ENCODE measurements around the gene PTPA. TPM values are rescaled to one million over a fixed set of nuclear protein-coding genes. Genes with fewer than 3 reads are reported as not detected.

Gene PTPA
- total and polyA plus RNA-seq, 2 experiments from 2014 or later = 60.9 to 72.3 TPM

DNA sequence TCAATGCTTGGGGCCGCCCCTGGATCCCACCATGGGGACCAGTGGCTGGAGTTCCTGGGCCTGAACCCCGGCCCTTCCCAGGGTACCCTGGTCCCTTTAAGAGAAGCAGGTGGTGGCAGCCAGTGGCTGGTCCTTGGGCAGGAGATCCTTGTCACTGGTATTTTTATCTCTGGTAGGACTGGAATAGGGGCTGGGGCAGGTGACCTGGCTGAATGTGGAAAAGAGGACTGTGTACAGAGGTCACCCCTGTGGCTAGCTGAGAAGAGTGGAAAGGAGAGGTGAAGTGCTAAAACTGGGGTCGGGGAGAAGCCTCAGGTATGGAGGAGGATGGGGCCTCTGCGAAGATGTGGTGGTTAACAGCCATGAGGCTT is 7.6 kb upstream of the PTPA start:
- Histone ChIP-seq H3K4me3 (no peak overlapping the region), H3K79me2 (no peaks in the 10 kb centered on the region), H3K36me3 (replicated peaks; ENCODE audit: insufficient read depth, low read depth) (no peaks in the 10 kb centered on the region), H3K4me1 (ENCODE audit: insufficient read depth) (peaks cover 10% of the 10 kb centered on the region), H3K27me3 (no peaks in the 10 kb centered on the region), H3K9me2 (replicated peaks; ENCODE audit: insufficient read depth) (no peaks in the 10 kb centered on the region), H3K27ac (no peak overlapping the region), H4K20me1 (ENCODE audit: insufficient read depth, poor library complexity, severe bottlenecking) (no peaks in the 10 kb centered on the region), H2AFZ (no peak overlapping the region), H3K4me2 (no peak overlapping the region), H3K9me3 (ENCODE audit: low read depth) (no peaks in the 10 kb centered on the region)
- 95% methylated on average over 4 of the region's 4 CpGs for WGBS (ENCODE audit: low lambda C conversion rate, missing lambda C conversion rate)
- TF ChIP-seq EZH2phosphoT487 (IDR thresholded peaks at IDR 0.05; ENCODE audit: low read depth, severe bottlenecking, unreplicated experiment) (no peak), EZH2 (IDR thresholded peaks at IDR 0.05; ENCODE audit: borderline replicate concordance) (no peak)
- TF ChIP-seq, protein P1, sequence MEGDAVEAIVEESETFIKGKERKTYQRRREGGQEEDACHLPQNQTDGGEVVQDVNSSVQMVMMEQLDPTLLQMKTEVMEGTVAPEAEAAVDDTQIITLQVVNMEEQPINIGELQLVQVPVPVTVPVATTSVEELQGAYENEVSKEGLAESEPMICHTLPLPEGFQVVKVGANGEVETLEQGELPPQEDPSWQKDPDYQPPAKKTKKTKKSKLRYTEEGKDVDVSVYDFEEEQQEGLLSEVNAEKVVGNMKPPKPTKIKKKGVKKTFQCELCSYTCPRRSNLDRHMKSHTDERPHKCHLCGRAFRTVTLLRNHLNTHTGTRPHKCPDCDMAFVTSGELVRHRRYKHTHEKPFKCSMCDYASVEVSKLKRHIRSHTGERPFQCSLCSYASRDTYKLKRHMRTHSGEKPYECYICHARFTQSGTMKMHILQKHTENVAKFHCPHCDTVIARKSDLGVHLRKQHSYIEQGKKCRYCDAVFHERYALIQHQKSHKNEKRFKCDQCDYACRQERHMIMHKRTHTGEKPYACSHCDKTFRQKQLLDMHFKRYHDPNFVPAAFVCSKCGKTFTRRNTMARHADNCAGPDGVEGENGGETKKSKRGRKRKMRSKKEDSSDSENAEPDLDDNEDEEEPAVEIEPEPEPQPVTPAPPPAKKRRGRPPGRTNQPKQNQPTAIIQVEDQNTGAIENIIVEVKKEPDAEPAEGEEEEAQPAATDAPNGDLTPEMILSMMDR (IDR thresholded peaks at IDR 0.05; ENCODE audit: poor library complexity) = no peak
- no peak for DNase-seq (ENCODE audit: low spot score)

DNA sequence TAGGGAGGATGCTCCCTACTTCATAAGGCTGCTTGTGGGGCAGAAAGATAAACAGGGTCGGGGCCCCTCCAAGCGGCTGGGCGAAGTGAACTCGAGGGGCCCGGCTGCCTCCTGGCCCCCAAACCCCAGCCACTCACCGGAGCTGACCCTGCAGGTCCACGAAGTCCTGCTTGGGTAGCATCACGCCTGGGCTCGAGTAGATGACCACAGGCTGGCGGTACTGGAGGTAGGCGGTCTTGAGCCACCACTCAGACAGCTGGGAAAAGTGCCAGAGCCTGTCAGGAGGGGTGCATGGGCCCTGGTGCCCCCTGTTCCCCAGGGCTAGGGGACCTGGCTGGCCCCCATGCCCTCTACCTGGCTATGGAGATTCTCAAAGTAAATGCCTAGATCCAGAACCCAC is 7.2 kb upstream of the PTPA start:
- Histone ChIP-seq H3K4me2 (no peak overlapping the region), H3K27me3 (no peaks in the 10 kb centered on the region), H4K20me1 (ENCODE audit: insufficient read depth, poor library complexity, severe bottlenecking) (no peaks in the 10 kb centered on the region), H3K36me3 (replicated peaks; ENCODE audit: insufficient read depth, low read depth) (no peaks in the 10 kb centered on the region), H3K9me2 (replicated peaks; ENCODE audit: insufficient read depth) (no peaks in the 10 kb centered on the region), H3K79me2 (peaks cover 2% of the 10 kb centered on the region), H3K9me3 (ENCODE audit: low read depth) (no peaks in the 10 kb centered on the region), H2AFZ (no peak overlapping the region), H3K27ac (no peak overlapping the region), H3K4me1 (ENCODE audit: insufficient read depth) (peaks cover 10% of the 10 kb centered on the region), H3K4me3 (no peak overlapping the region)
- DNase-seq (ENCODE audit: low spot score) = no peak
- TF ChIP-seq, protein P1 (IDR thresholded peaks at IDR 0.05; ENCODE audit: poor library complexity) = no peak
- TF ChIP-seq EZH2 (IDR thresholded peaks at IDR 0.05; ENCODE audit: borderline replicate concordance) (no peak), EZH2phosphoT487 (IDR thresholded peaks at IDR 0.05; ENCODE audit: low read depth, severe bottlenecking, unreplicated experiment) (no peak)
- 92% methylated on average over 11 of the region's 11 CpGs for WGBS (ENCODE audit: low lambda C conversion rate, missing lambda C conversion rate)

DNA sequence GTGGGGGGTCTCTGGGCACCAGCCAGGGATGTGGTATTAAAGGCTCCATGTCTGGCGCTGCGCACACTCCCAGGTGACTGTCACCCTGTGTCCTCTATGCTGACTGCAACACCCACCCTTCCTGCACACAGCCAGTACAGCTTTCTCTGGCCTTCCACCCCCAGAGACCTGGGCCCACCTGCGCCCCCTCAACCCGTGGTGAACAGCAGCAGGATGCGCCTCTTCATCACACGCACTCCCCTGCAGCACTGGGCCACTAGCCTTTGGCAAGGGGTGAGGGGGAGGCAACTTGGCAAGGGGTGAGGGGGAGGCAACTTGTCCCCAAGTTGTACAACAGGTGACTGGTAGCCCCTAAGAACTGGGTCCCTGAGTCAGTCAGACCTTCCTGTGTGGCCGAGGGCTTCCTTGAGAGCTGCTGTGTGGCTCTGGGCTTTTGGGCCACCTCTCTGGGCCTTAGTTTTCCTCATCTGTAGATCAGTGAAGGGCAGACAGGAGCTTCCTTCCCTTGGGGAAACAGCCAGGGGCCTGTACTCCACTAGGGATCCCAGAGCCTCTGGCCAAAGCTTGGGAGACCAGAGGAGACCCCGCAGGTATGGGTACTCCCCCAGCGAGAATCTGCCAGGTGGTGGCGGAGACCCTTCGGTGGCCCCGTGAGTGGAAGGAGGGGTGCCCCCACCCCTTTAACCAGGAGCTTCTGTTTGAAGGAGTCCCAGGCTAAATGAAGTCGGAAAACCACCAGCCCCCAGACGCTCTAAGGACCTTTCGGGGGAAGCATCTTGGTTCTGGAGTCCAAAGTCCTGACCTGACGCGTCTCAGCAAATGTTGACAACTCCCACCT is 5.1 kb upstream of the PTPA start:
- TF ChIP-seq EZH2phosphoT487 (IDR thresholded peaks at IDR 0.05; ENCODE audit: low read depth, severe bottlenecking, unreplicated experiment) (no peak), EZH2 (IDR thresholded peaks at IDR 0.05; ENCODE audit: borderline replicate concordance) (no peak)
- TF ChIP-seq, protein P1 (IDR thresholded peaks at IDR 0.05; ENCODE audit: poor library complexity) = no peak
- Histone ChIP-seq H3K4me1 (ENCODE audit: insufficient read depth) (peaks cover 10% of the 10 kb centered on the region), H3K27me3 (no peaks in the 10 kb centered on the region)

More for the DNA sequence above, 5.1 kb upstream of the PTPA start:
- Histone ChIP-seq H3K9me3 (ENCODE audit: low read depth) (no peaks in the 10 kb centered on the region), H3K79me2 (peaks cover 9% of the 10 kb centered on the region), H3K36me3 (replicated peaks; ENCODE audit: insufficient read depth, low read depth) (no peaks in the 10 kb centered on the region), H3K27ac (no peak overlapping the region), H3K4me3 (no peak overlapping the region), H2AFZ (no peak overlapping the region), H4K20me1 (ENCODE audit: insufficient read depth, poor library complexity, severe bottlenecking) (no peaks in the 10 kb centered on the region), H3K9me2 (replicated peaks; ENCODE audit: insufficient read depth) (no peaks in the 10 kb centered on the region), H3K4me2 (no peak overlapping the region)
- DNase-seq (ENCODE audit: low spot score) = no peak
- WGBS (ENCODE audit: low lambda C conversion rate, missing lambda C conversion rate) = 86% methylated on average over 17 of the region's 17 CpGs

Measured in hepatocyte (in vitro differentiated cells).